Measurements from ENCODE around the gene CDO1.

- TF ChIP-seq CTCF (IDR thresholded peaks at IDR 0.05; ENCODE audit: low read depth, low read length) (no peak), POLR2A (IDR thresholded peaks at IDR 0.05; ENCODE audit: extremely low read depth, insufficient read length) (no peak), MYC (IDR thresholded peaks at IDR 0.05; ENCODE audit: low read depth, low read length) (no peak)
Measured at GRCh38 chr5:115844321-115844817, 27.9 kb upstream of the CDO1 start.
